NK-92 (cell line): Measurements from ENCODE around the gene BRD4.

Experiments
- DNase-seq: peaks from one replicate; lab custom pipeline; 2025; ENCODE audit not compliant: unreplicated experiment; lab: John Stamatoyannopoulos, UW

Gene BRD4

GRCh38 chr19:15234431-15235130 is 97.8 kb downstream of the BRD4 start:
- no peak for DNase-seq

GRCh38 chr19:15231271-15231670 is 101.1 kb downstream of the BRD4 start:
- no peak for DNase-seq

GRCh38 chr19:15227261-15227660 is 105.1 kb downstream of the BRD4 start:
- no peak for DNase-seq

- DNase-seq, result no peak
Measured at GRCh38 chr19:15225760-15226159, 106.6 kb downstream of the BRD4 start.

DNA sequence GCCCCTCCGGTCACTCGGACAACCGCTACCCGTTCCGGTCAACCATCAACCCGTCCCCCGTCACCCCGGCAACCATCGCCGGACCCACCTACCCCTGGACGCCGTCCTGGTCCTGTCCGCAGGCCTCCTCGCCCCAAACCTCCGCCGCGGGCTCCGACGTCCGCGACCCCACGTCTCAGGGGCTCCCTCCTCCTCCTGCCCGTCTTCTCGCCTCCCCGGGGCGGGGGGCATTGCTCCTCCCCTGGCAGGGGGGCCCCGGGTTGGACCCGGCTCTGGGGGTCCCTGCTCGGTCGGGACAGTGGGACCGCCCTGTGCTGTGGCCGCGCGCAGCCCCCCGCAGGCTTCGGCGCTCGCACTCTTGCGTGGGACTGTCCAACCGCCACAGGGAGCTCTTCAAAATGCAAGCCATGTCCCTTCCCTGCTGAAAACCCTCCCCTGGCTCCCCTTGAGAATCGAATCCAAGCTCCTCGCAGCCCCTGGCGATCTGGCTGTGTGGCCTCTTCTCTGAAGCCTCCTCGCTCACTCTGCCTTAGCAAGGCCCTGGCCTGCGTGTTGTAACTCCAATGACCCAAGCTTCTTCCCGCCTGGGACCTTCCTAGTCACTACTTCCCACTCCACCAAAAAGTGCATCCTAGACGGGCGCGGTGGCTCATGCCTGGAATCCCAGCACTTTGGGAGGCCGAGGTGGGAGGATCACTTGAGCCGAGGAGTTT is 108.5 kb downstream of the BRD4 start:
- no peak for DNase-seq

GRCh38 chr19:15222738-15223648 is 109.3 kb downstream of the BRD4 start:
- no peak for DNase-seq

DNA sequence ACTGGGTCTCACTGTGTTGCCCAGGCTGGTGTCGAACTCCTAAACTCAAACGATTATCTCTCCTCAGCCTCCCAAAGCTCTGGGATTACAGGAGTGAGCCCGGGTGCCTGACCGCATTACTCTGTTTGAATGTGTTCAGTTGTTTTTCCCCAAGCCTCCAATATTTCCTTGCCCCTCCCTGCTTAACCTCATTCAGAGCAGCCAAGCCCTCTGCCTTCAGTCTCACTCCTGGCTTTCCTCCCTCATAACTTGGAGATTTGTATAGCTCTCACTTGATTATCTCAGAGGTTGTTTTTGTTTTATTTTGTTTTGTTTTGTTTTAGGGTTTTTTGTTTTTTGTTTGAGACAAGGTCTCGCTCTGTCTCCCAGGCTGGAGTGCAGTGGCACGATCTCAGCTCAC is 111.5 kb downstream of the BRD4 start:
- no peak for DNase-seq

GRCh38 chr19:15218501-15218900 is 113.8 kb downstream of the BRD4 start:
- no peak for DNase-seq

- no peak for DNase-seq
Measured at GRCh38 chr19:15216363-15216762, 116.0 kb downstream of the BRD4 start.

DNA sequence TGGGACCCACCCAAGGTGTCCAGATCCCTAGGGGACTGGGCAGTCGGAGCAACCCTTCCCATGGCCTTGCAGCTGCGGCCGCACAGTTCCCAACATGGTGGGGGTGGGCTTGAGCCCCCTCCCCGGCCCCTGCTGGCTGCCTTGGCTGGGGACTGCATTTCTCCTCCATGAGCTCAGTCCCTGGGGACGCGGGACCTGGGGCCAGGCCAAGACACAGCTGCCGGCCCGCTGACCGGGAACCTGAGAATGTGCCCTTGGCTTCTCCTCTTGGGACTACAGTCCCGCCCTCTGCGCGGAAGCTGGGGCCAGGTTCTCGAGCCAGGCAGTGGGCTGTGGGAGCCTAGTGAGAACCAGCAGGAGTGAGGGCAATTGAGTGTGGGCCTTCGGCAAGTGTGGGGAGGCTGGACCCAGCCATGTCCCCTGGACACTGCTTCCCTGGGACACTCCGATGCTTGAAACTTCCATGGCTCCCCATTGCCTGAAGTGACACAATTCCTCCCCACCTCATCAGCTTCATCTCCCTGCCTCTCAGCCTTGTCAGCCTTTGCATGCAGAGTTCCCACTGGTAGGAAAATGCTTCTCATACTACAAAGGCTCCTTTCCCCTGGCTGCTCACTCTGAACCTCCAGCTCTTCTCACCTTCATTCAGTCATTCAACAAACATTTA is 118.5 kb downstream of the BRD4 start:
- no peak for DNase-seq

GRCh38 chr19:15212711-15213110 is 119.6 kb downstream of the BRD4 start:
- DNase-seq, result no peak

DNA sequence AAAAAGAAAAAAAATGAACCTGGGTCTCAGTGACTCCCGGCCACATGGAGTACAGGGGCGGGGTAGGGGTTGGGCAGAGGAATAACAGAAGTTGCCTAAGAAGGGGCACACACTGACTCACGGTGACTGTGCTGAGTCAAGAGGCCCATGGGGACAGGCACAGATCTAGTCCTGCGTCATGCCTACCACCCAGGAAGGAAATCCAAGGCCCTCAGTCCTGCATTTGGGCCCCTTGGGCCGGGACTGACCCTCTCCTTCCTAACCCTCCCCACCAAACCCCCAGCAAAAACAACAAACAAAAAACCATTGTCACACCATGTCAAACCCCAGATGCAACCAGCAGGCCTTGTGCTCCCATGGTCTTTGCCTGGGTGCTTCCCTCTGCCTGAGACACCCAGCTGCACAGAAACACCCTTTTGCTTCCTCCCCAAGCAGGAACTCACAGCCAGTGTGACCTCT is 122.0 kb downstream of the BRD4 start:
- no peak for DNase-seq

- no peak for DNase-seq
Measured at GRCh38 chr19:15201374-15202023, 130.8 kb downstream of the BRD4 start.

- no peak for DNase-seq
Measured at GRCh38 chr19:15200553-15201364, 131.6 kb downstream of the BRD4 start, which contains the start of gene NOTCH3. NOTCH3 (minus strand) TSS chr19:15200995; CDS start chr19:15200905, 90 bp downstream.

- no peak for DNase-seq
Measured at GRCh38 chr19:15199661-15200552, 132.4 kb downstream of the BRD4 start.

- no peak for DNase-seq
Measured at GRCh38 chr19:15198951-15199660, 133.2 kb downstream of the BRD4 start.

DNA sequence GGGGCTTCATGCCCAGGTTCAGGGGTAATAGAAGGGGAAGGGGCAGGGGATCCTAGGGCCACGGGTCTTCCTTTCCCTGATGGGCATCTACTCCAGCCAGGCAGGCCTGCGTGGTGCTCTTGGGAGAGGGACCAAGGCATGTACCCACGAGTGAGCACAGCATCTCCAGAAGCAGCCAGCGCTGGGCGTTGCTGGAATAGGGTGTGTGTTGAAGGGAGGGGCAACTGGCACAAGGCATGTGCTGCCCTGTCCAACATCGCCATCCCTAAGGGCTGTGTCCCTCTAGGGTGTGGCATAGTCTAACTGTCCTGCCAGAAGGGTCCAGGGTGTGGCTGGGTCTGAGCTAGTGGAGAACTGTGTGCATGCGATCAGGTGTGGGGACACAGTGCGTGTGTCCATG is 134.4 kb downstream of the BRD4 start:
- no peak for DNase-seq
